ENCODE results near the gene SCGB3A2.

DNA sequence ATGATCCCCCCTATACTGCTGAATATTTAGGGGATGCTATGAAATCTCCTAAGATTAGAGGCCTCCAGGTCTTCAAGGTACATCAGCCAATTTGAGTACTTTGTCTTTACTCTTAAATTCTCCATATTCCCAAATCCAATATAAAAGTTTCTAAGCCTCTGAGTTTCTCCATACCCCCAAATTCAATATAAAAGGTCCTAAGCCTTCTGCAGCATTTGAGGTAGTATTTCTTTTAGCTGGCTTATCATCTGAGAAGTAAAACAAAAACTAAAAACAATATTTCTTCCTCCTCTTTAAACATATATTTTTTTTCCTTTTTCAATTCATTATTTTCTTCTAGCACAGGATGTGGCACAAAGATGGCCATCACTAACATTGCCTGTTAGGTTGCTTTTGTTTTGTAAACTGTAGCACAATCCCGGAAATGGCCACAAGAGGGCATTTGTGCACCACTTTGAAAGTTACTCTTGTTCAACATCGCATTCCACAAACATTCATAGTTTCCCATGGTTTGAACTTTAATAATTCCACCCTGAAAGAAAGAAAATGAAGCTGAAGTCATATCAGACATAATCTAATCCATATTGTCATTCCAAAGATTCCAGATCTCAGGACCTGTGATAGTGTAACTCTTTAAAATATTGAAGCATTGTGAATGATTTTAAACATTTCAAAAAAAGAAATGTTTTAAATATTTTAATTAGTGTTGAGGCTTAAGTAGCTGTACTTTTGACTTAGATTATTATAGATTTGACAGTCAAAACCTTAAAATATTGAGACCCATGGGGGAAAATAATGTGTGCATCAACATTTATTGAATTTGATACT, 21.0 kb upstream of the SCGB3A2 start:
- TF ChIP-seq POLR2A (IDR thresholded peaks at IDR 0.05; ENCODE audit: low read depth): no peak
- TF ChIP-seq, protein P1, sequence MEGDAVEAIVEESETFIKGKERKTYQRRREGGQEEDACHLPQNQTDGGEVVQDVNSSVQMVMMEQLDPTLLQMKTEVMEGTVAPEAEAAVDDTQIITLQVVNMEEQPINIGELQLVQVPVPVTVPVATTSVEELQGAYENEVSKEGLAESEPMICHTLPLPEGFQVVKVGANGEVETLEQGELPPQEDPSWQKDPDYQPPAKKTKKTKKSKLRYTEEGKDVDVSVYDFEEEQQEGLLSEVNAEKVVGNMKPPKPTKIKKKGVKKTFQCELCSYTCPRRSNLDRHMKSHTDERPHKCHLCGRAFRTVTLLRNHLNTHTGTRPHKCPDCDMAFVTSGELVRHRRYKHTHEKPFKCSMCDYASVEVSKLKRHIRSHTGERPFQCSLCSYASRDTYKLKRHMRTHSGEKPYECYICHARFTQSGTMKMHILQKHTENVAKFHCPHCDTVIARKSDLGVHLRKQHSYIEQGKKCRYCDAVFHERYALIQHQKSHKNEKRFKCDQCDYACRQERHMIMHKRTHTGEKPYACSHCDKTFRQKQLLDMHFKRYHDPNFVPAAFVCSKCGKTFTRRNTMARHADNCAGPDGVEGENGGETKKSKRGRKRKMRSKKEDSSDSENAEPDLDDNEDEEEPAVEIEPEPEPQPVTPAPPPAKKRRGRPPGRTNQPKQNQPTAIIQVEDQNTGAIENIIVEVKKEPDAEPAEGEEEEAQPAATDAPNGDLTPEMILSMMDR (IDR thresholded peaks at IDR 0.05): peak; percentile 54 to 81 (median 77)
- TF ChIP-seq POLR2AphosphoS5 (IDR thresholded peaks at IDR 0.05): no peak
